Fibroblast of mammary gland (primary cell): Measurements from ENCODE around the gene GPATCH8.
"Not testable (repeated sequence)": the region's sequence is repeated elsewhere in the genome, so short reads cannot be mapped to it uniquely, and the experiment has no call there.

Experiments used
- DNase-seq: peaks from one replicate; pipeline ENCODE4 v3.0.0-alpha.2; 2010; ENCODE audit warnings: low read depth
- H3K4me3 ChIP-seq: 2 replicates; pipeline ENCODE4 v1.5.1; 2011; ENCODE audit warnings: low read depth, mild to moderate bottlenecking, low read length, moderate library complexity; ENCODE audit not compliant: control insufficient read depth
- CTCF ChIP-seq: conservative IDR thresholded peaks from 2 replicates; pipeline ENCODE4 v1.5.1; 2011; ENCODE audit warnings: low read depth, low read length, inconsistent platforms; ENCODE audit not compliant: control insufficient read depth, insufficient read depth

Gene GPATCH8

DNA sequence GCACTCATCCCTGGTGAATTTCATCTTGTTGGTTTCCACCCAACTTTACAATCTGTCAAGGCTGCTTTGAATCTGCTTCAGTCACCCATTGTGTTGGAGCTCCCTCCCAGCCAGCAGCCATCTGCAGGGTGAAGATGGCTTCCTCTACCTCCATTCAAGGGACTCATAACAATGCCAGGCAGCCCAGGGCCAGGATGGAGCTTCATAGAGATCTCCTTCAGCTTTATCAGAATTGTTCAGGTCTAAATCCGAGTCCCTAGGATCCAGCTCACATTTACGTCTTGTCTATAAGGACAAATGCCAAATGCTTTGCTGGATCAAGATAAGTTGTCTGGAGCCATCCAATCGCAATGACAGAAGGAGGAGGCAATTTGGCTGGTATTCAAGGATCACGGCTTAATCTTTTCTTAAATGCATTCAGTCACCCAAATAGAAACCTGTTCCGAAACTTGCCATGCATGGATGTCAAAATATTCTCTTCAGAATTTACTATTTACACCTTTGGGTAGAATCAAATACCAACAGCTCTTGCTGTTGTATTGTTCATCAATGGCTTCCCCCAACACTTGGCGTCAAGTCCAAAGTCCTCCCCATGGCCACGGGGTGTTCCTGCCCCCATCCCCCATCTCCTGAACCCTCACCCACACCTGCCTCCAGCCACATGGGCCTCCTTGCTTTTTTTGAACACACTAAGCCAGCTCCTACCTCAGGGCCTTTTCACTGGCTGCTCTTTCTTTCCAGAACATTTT, 135.8 kb downstream of the GPATCH8 start:
- TF ChIP-seq CTCF: no peak
- no peak for DNase-seq
- H3K4me3 ChIP-seq: no peak overlapping the region

- not testable (repeated sequence) for DNase-seq, H3K4me3 ChIP-seq
Observed at GRCh38 chr17:44365051-44365450, 138.2 kb downstream of the GPATCH8 start.

- peak; percentile 35 for DNase-seq
- H3K4me3 ChIP-seq: peak within 1 kb of the TSS; percentile 51
- TF ChIP-seq CTCF: no peak
Observed at GRCh38 chr17:44363613-44364159, 139.5 kb downstream of the GPATCH8 start, which contains the start of gene FAM171A2. FAM171A2 (minus strand) TSS chr17:44363853; CDS start chr17:44363714, 139 bp downstream.

DNA sequence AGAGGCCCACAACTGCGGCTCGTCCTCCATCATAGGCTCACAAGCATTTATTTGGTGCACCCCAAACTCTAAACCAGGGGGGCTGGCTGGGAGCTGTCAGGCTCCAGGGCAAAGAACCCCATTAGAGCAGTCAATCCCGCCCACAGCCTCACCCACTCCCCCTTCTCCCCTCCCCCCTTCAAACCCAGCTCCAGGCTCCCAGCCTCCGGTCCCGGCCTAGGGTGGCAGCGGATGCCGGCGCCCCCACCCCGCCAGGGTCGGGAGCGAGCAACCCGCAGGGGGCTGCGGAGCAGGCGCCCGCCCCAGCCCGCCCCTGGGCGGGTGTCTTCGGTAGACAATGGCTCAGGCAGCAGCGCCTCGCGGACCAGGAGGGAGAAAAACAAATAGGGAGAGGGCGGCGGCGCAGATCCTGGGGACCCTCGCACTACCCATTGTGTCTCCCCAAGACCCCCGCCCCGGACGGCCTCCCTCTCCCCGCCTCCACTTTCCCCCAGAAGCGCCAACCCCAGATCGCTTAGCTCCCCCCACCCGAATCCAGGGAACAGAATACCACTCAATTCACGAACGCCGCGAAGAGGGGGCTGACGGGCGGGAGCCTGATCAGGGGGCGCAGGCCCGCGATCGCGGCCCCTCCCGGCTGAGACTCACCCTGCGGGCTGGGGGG, 140.1 kb downstream of the GPATCH8 start:
- peak overlapping the region; percentile 51 for H3K4me3 ChIP-seq
- DNase-seq: no peak
- TF ChIP-seq CTCF: no peak

GRCh38 chr17:44362459-44362948, 140.7 kb downstream of the GPATCH8 start:
- no peak for TF ChIP-seq CTCF
- peak overlapping the region; percentile 51 for H3K4me3 ChIP-seq
- no peak for DNase-seq

DNA sequence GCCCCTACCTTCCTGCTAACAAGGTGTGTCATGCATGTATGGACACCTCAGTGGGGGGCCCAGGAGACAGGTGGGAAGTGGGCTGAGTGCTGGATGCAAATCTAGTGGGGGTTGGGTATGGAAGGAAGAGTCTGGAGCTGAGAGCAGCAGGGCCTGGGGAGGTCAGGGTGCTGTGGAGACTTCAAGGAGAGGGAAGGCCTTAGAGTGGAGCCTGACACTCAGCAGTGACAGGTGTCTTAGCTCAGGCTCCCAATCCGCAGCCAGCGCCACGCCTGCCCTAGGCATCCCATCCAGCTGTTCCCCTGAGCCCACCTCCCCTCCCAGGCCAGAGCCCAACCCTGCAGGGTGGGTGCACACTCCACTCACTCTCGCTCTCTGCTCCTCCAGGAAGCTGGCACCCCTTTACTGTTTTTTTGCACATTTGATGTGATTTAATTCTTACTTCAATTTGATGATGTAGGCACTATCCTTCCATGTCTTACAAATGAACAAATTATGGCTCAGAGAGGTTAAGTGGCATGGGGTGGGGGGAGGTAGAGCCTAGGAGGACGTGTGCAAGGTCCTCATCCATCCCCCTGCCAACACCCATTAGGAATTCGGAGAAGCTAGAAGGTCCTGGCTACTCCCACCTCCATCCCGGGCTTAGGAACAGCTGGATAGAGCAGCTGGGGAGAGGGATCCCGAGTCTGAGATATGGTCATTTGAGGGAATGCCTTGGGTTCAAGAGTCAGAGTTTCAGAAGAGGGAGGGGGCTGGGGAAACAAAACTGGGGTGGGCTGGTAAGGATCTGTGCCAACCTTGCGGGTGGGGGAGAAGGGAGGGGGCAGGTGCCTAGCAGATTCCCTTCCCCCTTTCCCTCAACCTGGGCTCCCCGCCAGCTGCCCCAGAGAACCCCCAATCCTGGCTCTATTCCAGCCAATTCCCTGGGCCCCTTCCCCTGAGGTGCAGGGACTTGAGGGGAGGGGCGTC, 141.6 kb downstream of the GPATCH8 start:
- no peak for TF ChIP-seq CTCF
- DNase-seq: no peak
- H3K4me3 ChIP-seq: no peak overlapping the region
